ENCODE measurements around the gene QPCT.

The QPCT gene

GRCh38 chr2:37301408-37301807 lies 43.0 kb upstream of the QPCT start:
- TF ChIP-seq, protein P1, sequence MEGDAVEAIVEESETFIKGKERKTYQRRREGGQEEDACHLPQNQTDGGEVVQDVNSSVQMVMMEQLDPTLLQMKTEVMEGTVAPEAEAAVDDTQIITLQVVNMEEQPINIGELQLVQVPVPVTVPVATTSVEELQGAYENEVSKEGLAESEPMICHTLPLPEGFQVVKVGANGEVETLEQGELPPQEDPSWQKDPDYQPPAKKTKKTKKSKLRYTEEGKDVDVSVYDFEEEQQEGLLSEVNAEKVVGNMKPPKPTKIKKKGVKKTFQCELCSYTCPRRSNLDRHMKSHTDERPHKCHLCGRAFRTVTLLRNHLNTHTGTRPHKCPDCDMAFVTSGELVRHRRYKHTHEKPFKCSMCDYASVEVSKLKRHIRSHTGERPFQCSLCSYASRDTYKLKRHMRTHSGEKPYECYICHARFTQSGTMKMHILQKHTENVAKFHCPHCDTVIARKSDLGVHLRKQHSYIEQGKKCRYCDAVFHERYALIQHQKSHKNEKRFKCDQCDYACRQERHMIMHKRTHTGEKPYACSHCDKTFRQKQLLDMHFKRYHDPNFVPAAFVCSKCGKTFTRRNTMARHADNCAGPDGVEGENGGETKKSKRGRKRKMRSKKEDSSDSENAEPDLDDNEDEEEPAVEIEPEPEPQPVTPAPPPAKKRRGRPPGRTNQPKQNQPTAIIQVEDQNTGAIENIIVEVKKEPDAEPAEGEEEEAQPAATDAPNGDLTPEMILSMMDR (IDR thresholded peaks at IDR 0.05; ENCODE audit: insufficient read depth, low read length, poor library complexity, severe bottlenecking) = no peak
- H3K36me3 ChIP-seq (ENCODE audit: control insufficient read depth, insufficient read depth, low read length) = peaks cover 1% of the 10 kb centered on the region; the same call in 1 of the 2 replicates
- H3K4me3 ChIP-seq (replicated peaks; ENCODE audit: low read depth, low read length) = no peak overlapping the region
- DNase-seq (ENCODE audit: extremely low read depth, insufficient read length) = no peak
- no peaks in the 10 kb centered on the region for H3K27me3 ChIP-seq (replicated peaks; ENCODE audit: control insufficient read depth, insufficient read depth, low read length)

DNA sequence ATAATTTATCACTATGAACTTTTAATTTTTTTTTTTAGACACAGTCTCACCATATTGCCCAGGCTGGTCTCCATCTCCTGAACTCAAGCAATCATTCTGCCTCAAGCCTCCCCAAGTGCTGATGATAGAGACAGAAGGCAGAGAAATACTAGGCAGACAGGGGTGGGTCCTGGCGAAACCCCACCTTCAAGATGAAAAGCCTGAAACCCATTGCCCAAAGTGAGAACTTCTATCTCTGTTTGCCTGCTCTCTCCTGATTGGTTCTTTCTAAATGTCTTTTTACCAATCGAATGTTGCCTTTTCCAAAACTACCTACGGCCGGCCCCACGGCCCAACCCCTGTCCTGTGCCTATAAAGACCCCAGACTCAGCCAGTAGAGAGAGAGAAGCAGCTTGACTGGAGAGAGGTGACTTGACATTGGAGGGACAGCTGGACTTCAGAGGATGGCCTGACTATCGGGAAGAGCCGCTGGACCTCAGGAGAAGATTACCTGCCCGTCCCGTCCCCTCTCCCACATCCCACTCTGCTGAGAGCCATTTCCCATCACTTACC lies 41.7 kb upstream of the QPCT start:
- TF ChIP-seq, protein P1 (IDR thresholded peaks at IDR 0.05; ENCODE audit: insufficient read depth, low read length, poor library complexity, severe bottlenecking) = no peak
- H3K36me3 ChIP-seq (ENCODE audit: control insufficient read depth, insufficient read depth, low read length) = peaks cover 1% of the 10 kb centered on the region; the same call in 1 of the 2 replicates
- H3K4me3 ChIP-seq (replicated peaks; ENCODE audit: low read depth, low read length) = no peak overlapping the region
- H3K27me3 ChIP-seq (replicated peaks; ENCODE audit: control insufficient read depth, insufficient read depth, low read length) = no peaks in the 10 kb centered on the region
- DNase-seq (ENCODE audit: extremely low read depth, insufficient read length) = no peak

GRCh38 chr2:37306024-37306423 lies 38.4 kb upstream of the QPCT start:
- Histone ChIP-seq H3K27me3 (replicated peaks; ENCODE audit: control insufficient read depth, insufficient read depth, low read length) (no peaks in the 10 kb centered on the region), H3K36me3 (ENCODE audit: control insufficient read depth, insufficient read depth, low read length) (peaks cover 1% of the 10 kb centered on the region; the same call in 1 of the 2 replicates), H3K4me3 (replicated peaks; ENCODE audit: low read depth, low read length) (no peak overlapping the region)
- TF ChIP-seq, protein P1 (IDR thresholded peaks at IDR 0.05; ENCODE audit: insufficient read depth, low read length, poor library complexity, severe bottlenecking) = no peak
- DNase-seq (ENCODE audit: extremely low read depth, insufficient read length) = no peak

DNA sequence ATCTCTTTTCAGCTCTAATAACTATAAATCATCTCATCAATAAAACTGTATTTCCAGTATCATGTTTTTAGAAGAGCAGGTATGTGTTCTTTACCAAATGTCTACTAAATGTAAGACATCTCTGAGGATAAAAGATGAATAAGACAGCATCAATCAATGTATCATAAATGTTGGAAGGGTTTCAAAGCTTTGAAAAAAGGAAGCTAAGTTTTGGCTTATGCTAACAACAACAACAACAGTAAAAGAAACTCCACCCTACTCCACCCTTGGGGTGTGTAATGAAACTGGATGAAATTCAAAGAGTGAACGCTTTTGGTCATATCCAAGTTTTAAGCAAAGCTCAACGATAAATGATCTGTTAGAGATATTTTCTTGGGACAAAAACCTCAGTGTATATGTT lies 36.9 kb upstream of the QPCT start:
- Histone ChIP-seq H3K36me3 (ENCODE audit: control insufficient read depth, insufficient read depth, low read length) (peaks cover 1% of the 10 kb centered on the region; the same call in 1 of the 2 replicates), H3K4me3 (replicated peaks; ENCODE audit: low read depth, low read length) (no peak overlapping the region), H3K27me3 (replicated peaks; ENCODE audit: control insufficient read depth, insufficient read depth, low read length) (no peaks in the 10 kb centered on the region)
- no peak for DNase-seq (ENCODE audit: extremely low read depth, insufficient read length)
- TF ChIP-seq, protein P1 (IDR thresholded peaks at IDR 0.05; ENCODE audit: insufficient read depth, low read length, poor library complexity, severe bottlenecking) = no peak

DNA sequence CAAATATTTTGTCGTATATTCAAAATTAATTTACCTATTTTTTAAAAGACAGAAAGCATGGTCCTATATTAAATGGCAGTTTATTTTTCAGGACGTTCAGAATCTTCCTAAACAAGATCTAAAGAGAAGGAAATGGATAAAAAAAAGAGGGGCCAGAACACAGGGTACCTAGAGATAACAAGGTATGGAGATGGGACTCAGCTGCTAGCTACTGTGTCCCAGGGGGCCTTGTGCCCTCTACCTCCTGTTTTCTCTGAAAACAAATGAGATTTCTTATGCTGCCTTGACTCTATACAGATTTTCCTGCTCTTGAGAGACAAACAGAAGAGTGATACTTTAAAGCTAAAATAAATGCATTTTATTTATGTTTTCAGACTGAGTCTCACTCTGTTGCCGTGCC lies 29.1 kb upstream of the QPCT start:
- no peaks in the 10 kb centered on the region for H3K27me3 ChIP-seq (replicated peaks; ENCODE audit: control insufficient read depth, insufficient read depth, low read length)
- H3K4me3 ChIP-seq (replicated peaks; ENCODE audit: low read depth, low read length) = peak overlapping the region; percentile 18; the same call in 1 of the 2 replicates
- TF ChIP-seq, protein P1 (IDR thresholded peaks at IDR 0.05; ENCODE audit: insufficient read depth, low read length, poor library complexity, severe bottlenecking) = no peak
- DNase-seq (ENCODE audit: extremely low read depth, insufficient read length) = no peak
- H3K36me3 ChIP-seq (ENCODE audit: control insufficient read depth, insufficient read depth, low read length) = no peaks in the 10 kb centered on the region

DNA sequence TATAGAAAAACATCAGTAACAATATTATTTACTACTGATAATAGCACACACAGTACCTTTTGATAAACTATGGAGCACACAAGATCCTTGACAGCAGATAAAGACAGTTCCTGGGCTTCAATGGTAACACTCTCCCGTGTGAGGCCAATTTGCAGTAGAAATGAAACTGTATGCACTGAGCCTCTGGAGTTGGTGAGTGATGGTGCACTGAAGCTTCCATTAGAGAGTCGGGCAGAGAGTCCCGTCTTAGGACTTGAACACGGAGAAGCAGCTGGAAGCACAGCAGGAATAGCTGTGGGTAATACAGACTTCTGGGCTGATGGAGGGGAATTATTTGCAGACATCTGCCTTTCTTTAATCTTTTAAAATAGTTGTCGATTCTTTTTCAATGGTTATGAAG lies 28.2 kb upstream of the QPCT start:
- Histone ChIP-seq H3K36me3 (ENCODE audit: control insufficient read depth, insufficient read depth, low read length) (no peaks in the 10 kb centered on the region), H3K4me3 (replicated peaks; ENCODE audit: low read depth, low read length) (peak overlapping the region; percentile 37), H3K27me3 (replicated peaks; ENCODE audit: control insufficient read depth, insufficient read depth, low read length) (no peaks in the 10 kb centered on the region)
- TF ChIP-seq, protein P1 (IDR thresholded peaks at IDR 0.05; ENCODE audit: insufficient read depth, low read length, poor library complexity, severe bottlenecking) = no peak
- no peak for DNase-seq (ENCODE audit: extremely low read depth, insufficient read length)
